ENCODE results near the gene DDOST.

DDOST gene

GRCh38 chr1:20658166-20658915, 2.8 kb downstream of the DDOST start:
- no peak overlapping the region for H3K4me3 ChIP-seq (replicated peaks in 1 of 2; ENCODE audit: low read depth in 2 of 2, low read length in 2 of 2)
- TF ChIP-seq CTCF (IDR thresholded peaks at IDR 0.05; ENCODE audit: low read depth, low read length): no peak
- DNase-seq (ENCODE audit: low read depth in 2 of 2): no peak

- no peak for TF ChIP-seq CTCF (IDR thresholded peaks at IDR 0.05; ENCODE audit: low read depth, low read length)
- no peak overlapping the region for H3K4me3 ChIP-seq (replicated peaks in 1 of 2; ENCODE audit: low read depth in 2 of 2, low read length in 2 of 2)
- no peak for DNase-seq (ENCODE audit: low read depth in 2 of 2)
These were observed 4.1 kb downstream of the DDOST start for GRCh38 chr1:20657024-20657423.

GRCh38 chr1:20654104-20654690, 7.0 kb downstream of the DDOST start:
- peak; percentile 12 to 22 for DNase-seq (ENCODE audit: low read depth in 2 of 2)
- TF ChIP-seq CTCF (IDR thresholded peaks at IDR 0.05; ENCODE audit: low read depth, low read length): peak; percentile 11
- no peak overlapping the region for H3K4me3 ChIP-seq (replicated peaks in 1 of 2; ENCODE audit: low read depth in 2 of 2, low read length in 2 of 2)

- TF ChIP-seq CTCF (IDR thresholded peaks at IDR 0.05; ENCODE audit: low read depth, low read length): no peak
- H3K4me3 ChIP-seq (replicated peaks in 1 of 2; ENCODE audit: low read depth in 2 of 2, low read length in 2 of 2): no peak overlapping the region
- DNase-seq (ENCODE audit: low read depth in 2 of 2): no peak
These were observed 8.9 kb downstream of the DDOST start for GRCh38 chr1:20652300-20652699.

- TF ChIP-seq CTCF (IDR thresholded peaks at IDR 0.05; ENCODE audit: low read depth, low read length): no peak
- H3K4me3 ChIP-seq (replicated peaks in 1 of 2; ENCODE audit: low read depth in 2 of 2, low read length in 2 of 2): no peak overlapping the region
- DNase-seq (ENCODE audit: low read depth in 2 of 2): no peak
These were observed 12.2 kb downstream of the DDOST start for GRCh38 chr1:20648946-20649345.

GRCh38 chr1:20648438-20648837, 12.7 kb downstream of the DDOST start:
- TF ChIP-seq CTCF (IDR thresholded peaks at IDR 0.05; ENCODE audit: low read depth, low read length): no peak
- no peak overlapping the region for H3K4me3 ChIP-seq (replicated peaks in 1 of 2; ENCODE audit: low read depth in 2 of 2, low read length in 2 of 2)
- DNase-seq (ENCODE audit: low read depth in 2 of 2): no peak

All from cardiac fibroblast (primary cell).